Activated CD4-positive, alpha-beta T cell treated with anti-CD3 and anti-CD28 coated beads, Interleukin-2, amount 50 U/mL, for 1 hour (primary cell): ENCODE data around the gene TNNI3.
A peak's percentile ranks its signal among the peaks of the same experiment; 100 is the strongest.

Source experiments
- DNase-seq: peaks from one replicate; pipeline ENCODE4 v3.0.0-alpha.2; 2020

The TNNI3 gene

DNA sequence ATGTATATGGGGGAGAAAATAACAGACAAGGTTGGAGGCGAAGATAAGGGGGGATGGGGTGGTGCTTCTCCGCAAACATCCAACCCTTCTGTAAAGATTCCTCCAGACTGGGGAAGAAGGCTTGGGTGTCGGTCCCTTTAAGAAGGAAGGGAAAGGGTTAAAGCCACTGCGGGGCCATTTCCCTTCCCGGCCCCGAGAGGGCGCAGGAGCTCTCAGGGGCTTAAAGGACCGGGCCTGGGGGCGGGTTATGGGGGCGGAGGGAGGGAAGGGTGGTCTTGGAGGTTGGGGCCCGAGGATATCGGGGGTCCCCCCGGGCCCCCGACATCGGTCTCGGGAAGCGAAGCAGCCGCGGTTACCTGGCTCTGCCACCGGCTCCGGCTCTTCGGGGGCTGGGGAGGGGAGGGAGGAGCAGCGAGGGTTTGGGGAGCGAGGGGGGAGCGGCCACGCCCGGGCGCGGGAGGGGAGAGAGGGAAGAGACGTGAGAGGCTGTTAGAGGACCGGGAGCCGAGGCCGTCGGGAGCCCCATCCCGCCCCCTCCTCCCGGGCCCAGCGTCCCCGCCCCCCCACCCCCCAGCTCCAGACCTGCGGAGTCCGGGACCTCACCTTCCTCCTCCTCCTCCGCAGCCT lies 11.3 kb downstream of the TNNI3 start:
- DNase-seq = no peak

DNA sequence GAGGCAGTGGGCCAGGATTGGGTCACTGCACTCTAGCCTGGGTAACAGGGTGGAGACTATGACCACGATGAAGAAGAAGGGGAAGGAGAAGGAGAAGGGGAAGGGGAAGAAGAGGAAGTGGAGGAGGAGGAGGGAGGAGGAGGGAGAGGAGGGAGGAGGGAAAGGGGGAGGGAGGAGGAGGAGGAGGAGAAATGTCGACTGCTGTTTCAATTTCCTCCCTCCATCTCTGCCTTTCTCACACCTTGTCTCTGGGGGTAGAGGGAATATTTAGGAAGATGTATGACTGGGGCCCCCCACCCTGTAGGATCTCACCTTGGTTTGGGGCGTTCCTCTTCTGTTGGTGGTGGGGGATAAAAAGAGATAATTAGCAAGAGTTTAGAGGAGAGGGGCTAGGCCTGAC lies 12.3 kb downstream of the TNNI3 start:
- DNase-seq = no peak

DNA sequence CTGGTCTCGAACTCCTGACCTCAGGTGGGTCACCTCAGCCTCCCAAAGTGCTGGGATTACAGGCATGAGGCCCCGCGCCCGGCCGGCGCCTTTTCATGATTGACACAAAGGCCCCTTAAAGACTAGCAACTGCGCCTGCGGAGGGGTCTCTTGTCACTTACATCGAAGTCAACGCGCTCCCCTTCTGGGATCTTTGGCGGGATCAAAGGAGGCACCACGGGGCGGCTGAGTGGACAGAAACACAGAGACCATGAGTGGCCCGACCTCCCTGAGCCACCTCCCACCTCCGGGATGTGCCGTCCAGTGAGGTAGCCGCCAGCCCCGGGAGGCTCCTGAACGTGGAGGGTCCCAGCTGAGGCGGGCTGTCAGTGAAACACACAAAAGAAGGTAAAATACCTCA lies 15.8 kb downstream of the TNNI3 start:
- no peak for DNase-seq

DNA sequence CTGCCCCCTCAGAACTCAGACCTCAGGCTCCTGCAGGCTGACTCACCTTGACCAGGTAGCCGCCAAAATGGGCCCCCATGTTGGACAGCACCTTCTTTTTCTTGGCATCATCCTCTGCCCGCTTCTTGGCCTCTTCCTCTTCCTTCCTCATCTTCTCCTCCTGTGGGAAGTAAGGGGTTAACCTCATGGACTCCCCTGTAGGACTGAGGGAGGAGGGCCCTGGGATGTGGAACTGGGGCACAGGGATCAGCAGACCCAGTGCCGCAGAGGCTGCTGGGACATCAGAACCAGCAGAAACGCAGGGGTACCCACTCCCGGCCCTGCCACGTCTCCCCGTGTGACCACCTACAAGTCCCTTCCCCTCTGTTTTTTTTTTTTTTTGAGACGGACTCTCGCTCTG lies 19.6 kb downstream of the TNNI3 start:
- no peak for DNase-seq

DNA sequence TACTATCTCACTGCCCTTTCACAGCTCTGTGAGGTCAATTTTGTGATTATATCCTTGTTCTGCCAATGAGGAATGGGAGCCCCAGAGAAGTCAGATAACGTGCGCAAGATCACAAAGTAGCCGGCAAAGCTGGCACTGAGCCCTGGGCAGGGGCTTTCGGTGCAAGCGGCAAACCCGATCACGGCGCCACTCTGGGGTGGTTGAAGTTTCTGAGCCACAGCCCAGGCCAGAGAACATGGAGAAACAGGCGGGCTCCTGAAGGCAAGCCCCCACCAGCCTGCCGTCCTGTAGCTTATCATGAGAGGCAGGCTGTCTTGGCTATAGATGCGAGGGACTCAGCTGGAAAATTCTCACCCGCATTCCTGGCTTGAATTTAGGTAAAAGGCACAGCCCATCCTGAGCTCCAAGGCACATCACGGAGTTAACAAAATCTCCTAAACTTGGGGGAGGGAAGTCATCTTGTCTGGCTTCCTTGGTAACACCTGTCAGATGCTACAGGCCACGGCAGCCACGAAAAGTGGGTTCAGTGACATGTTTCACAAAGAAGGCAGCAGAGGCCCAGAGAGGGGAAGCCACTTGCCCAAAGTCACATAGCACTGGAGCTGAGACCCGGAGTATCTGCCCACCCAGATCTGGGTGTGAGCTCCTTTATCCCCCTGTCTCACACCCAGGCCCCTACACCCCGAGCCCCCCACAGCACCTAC lies 21.0 kb downstream of the TNNI3 start:
- no peak for DNase-seq

DNA sequence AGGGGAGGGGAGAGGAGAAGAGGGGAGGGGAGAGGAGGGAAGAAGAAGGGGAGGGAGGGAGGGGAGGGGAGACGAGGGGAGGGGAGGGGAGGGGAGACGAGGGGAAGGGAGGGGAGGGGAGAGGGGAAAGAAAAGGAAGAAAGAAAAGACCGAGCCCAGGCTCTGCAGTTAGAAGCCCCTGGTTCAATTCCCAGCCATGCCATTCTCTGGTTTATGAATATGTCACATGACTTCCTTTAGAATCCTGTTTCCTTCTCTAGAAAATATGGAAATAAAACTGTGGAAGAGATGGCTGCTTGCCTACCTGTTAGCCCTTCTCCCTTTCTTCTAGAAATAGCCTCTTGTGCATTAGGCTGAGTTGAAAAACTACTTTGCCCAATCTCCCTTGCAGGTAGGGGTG lies 22.8 kb downstream of the TNNI3 start:
- no peak for DNase-seq

DNA sequence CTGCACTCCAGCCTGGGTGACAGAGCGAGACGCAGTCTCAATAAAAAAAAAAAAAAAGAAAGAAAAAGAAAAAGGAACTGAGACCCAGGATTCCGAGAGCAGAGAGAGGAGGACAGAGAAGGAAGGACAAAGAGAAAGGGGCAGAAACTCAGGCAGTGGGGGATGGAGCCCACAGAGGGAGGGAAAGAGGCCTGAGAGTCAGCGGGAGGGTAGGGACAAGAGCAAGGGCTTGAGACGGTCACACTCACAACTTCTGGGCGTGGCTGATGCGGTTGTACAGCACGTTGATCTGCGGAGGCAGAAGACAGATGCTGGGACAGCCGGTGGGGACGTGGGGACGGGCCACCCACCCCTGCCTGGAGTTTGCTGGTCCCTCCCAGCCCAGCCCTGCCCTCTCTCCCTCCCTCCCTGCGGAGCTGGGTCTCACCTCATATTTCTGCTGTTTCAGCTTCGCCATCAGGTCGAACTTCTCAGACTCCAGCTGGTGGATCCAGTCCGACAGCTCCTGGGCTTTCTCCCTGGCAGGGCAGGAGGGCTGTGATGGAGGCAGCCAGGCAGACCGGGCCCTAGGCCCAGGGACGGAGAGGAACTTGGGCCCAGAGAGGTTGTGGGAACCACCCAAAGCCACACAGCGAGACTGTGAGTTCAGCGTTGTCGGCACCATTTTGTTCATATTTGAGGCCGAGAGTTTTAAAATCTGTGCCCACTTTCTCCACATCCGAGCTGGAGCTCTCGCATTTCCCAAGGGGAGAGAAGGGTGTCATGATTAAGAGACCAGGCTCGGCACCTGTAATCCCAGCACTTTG lies 23.7 kb downstream of the TNNI3 start:
- DNase-seq = no peak

DNA sequence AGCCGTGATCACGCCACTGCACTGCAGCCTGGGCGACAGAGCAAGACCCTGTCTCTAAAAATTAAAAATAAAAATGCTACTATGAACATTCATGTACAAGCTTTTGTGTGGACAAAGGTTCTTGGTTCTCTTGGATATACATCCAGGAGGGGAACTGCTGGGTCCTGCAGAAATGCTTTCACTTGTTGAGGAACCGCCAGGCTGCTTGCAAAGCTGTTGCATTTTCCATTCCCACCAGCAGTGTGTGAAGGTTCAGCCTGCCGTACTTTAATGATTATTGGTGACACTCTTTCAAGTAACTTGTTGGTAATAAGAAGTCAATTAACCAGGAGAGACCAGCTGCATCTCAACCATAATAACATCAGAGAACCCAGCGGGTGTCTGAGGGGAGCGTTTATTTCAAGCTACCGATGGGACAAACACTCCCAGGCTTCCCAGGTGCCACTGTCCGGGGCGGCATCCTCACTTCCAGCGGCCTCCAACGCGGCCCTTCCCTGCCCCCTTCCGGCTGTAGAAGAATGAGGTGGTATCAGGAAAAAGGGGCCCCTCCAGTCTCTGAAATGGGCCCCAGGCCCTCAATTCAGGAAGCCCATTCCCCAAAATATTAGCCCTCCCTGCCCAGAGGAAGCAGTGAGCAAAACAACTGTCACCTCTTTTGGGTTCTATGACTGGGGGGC lies 24.9 kb downstream of the TNNI3 start:
- DNase-seq = no peak

DNA sequence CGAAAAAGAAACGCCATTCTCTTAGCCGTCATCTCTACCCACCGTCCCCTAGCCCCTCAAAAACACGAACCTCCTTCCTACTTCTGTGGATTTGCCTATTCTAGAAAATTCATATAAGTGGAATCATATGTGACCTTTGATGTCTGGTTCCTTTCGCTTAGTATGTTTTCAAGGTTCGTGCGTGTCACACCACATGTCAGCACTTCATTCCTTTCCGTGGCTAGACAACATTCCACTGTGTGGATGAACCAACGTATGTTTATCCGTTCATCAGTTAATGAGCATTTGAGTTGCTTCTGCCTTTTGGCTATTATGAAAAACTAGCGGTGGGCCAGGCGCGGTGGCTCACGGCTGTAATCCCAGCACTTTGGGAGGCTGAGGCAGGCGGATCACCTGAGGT lies 26.1 kb downstream of the TNNI3 start:
- DNase-seq = no peak

DNA sequence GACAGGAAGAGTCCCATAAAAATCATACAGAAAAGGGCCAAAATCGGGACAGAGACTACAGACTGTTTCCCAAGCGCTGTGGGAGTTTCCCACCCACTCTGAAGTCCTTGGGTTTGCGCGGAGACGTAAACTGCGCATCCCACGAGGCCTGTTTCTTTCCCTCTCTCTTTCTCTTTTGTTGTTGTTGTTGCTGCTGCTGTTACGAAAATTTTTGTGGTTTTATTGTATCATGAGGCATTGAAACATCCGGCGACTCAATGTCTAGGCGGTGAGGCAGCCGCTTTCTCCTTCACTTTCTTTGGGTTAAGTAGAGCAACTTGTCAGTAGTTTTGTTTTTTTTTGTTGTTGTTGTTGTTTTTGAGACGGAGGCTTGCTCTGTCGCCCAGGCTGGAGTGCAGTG lies 38.5 kb downstream of the TNNI3 start:
- no peak for DNase-seq

DNA sequence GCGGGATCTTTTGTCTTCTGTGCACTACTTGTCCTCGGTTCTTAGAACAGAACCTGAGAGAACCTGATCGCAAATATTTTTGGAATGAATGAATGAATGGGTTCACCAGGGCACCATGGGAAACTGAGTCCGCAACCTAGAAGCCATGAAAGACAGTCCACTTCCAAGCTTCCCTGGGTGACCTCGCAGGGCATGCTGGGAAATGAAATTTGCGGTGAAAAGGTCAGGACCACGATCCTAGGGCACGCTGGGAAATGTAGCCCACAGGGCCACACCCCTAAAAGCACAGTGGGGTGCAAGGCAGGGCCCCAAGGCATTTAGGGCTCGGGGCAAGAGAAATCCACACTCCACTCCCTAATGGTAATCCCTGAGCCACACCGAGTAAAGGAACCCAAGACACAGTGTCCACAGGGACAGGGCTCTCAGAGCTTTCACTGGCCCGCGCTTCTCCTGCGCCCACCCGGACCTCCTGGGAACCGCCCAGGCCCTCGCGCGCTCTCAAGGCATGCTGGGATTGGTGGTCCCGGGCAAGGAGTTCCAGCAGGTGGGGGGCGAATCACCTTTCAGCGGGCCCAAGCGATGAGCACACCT lies 39.0 kb downstream of the TNNI3 start:
- no peak for DNase-seq

DNA sequence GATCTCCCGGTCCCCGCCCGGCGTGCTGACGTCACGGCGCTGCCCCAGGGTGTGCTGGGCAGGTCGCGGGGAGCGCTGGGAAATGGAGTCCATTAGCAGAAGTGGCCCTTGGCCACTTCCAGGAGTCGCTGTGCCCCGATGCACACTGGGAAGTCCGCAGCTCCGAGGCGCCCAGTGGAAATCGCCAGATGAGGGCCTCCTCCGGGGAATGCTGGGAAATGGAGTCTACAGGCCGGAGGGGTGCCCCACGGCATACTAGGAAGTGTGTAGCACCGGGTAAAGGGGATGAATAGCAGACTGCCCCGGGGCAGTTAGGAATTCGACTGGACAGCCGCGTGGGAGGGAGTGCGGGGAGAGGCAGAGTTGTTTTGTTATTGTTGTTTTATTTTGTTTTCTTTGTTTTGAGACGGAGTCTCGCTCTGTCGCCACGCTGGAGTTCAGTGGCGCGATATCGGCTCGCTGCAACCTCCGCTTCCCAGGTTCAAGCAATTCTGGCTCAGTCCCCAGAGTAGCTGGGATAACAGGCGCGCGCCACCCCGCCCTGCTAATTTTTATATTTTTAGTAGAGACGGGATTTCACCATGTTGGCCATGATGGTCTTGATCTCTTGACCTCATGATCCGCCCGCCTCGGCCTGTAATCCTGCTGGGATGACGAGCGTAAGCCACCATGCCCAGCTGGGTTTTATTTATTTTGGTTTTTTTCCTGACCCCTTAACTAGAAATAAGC lies 39.7 kb downstream of the TNNI3 start:
- DNase-seq = peak; percentile 95

DNA sequence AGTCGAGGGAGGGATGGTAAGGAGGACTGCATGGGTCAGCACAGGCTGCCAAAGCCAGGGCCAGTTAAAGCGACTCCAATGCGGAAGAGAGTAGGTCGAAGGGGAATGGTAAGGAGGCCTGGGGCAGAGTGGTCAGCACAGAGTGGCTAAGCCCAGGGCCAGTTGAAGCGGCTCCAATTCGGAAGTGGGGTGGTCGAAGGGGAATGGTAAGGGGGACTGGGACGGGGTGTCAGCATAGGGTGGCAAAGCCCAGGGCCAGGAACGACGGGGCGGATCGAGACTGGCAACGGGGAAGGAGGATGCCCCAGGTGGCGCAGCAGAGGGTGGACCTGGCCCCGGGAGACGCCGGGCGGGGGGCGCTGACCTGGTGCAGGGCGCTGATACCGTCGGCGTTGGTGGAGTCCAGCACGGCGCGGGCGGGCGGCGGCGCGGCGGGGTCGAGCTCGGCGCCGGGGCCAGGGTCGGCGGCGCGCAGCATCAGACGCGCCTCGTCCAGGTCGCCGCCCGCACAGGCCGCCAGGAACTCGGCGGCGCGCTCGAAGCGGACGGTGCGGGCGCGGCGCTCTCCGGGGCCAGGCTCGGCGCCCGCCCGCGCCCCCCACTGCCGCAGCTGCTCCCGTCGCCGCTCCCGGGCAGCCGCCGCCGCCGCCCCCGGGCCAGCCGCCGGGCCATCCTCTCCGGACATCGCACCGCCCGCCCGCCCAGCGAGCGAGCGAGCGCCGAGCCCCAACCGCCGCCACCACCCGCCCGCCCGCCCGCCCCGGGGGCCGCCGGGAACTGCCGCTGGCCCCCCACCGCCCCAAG lies 40.5 kb downstream of the TNNI3 start, which contains the start of gene PPP1R12C:
Gene PPP1R12C, minus strand, starts transcription at position 779 of the 804 bp plus-strand sequence. Its CDS starts 94 bp downstream, at position 685.
- DNase-seq = no peak

DNA sequence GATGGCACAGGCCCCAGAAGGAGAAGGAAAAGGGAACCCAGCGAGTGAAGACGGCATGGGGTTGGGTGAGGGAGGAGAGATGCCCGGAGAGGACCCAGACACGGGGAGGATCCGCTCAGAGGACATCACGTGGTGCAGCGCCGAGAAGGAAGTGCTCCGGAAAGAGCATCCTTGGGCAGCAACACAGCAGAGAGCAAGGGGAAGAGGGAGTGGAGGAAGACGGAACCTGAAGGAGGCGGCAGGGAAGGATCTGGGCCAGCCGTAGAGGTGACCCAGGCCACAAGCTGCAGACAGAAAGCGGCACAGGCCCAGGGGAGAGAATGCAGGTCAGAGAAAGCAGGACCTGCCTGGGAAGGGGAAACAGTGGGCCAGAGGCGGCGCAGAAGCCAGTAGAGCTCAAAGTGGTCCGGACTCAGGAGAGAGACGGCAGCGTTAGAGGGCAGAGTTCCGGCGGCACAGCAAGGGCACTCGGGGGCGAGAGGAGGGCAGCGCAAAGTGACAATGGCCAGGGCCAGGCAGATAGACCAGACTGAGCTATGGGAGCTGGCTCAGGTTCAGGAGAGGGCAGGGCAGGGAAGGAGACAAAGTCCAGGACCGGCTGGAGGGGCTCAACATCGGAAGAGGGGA lies 41.2 kb downstream of the TNNI3 start:
- DNase-seq = peak; percentile 40

DNA sequence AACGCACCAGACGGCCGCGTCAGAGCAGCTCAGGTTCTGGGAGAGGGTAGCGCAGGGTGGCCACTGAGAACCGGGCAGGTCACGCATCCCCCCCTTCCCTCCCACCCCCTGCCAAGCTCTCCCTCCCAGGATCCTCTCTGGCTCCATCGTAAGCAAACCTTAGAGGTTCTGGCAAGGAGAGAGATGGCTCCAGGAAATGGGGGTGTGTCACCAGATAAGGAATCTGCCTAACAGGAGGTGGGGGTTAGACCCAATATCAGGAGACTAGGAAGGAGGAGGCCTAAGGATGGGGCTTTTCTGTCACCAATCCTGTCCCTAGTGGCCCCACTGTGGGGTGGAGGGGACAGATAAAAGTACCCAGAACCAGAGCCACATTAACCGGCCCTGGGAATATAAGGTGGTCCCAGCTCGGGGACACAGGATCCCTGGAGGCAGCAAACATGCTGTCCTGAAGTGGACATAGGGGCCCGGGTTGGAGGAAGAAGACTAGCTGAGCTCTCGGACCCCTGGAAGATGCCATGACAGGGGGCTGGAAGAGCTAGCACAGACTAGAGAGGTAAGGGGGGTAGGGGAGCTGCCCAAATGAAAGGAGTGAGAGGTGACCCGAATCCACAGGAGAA lies 42.0 kb downstream of the TNNI3 start:
- DNase-seq = no peak

DNA sequence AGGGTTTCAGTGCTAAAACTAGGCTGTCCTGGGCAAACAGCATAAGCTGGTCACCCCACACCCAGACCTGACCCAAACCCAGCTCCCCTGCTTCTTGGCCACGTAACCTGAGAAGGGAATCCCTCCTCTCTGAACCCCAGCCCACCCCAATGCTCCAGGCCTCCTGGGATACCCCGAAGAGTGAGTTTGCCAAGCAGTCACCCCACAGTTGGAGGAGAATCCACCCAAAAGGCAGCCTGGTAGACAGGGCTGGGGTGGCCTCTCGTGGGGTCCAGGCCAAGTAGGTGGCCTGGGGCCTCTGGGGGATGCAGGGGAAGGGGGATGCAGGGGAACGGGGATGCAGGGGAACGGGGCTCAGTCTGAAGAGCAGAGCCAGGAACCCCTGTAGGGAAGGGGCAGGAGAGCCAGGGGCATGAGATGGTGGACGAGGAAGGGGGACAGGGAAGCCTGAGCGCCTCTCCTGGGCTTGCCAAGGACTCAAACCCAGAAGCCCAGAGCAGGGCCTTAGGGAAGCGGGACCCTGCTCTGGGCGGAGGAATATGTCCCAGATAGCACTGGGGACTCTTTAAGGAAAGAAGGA lies 42.9 kb downstream of the TNNI3 start:
- no peak for DNase-seq

DNA sequence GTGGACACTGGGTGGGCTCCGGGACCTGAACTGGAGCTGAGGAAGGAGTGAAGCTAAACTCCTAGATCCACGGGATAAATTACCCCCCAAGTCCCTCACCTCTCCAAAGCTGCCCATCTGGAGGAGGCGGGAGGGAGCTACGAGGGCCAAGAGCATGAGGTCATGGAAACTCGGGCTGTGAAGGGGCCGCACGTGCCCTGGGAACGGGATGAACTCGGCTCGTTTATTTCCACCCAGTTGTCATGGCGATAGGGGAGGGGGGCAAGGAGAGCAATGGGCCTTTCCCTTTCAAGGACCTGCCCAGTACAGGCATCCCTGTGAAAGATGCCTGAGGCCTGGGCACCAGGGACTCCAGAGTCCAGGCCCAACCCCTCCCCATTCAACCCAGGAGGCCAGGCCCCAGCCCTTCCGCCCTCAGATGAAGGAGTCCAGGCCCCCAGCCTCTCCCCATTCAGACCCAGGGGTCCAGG lies 43.9 kb downstream of the TNNI3 start:
- DNase-seq = no peak

DNA sequence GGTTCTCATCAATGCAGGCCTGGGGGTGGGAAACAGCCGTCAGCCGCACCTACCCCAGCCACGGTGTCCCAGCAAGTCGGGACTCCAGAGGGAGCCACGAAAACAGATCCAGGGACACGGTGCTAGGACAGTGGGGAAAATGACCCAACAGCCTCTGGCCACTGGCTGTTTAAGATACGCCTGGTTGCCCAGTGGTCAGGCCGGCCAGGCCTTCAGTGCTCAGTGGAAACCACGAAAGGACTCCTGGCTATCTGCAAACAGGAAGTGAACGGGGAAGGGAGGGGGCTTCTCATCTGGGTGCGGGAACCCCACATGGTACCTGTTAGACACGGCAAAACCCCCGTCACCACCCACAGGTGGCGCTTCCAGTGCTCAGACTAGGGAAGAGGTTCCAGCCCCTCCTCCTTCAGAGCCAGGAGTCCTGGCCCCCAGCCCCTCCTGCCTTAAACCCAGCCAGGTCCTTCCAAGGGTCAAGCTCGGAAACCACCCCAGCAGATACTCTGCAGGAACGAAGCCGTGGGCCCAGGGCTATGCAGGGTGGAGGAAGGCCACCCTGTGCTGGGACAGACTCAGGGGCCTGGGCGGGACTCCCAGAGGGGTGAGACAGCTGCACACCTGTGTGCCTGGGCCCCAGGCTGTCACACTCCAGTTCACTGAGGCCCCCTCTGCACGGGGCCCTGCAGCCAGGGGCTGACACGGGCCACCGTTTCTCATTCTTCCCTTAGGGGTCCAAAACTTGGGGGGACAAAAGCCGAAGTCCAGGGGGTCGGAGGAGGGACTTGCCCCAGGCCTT lies 44.6 kb downstream of the TNNI3 start:
- DNase-seq = no peak

DNA sequence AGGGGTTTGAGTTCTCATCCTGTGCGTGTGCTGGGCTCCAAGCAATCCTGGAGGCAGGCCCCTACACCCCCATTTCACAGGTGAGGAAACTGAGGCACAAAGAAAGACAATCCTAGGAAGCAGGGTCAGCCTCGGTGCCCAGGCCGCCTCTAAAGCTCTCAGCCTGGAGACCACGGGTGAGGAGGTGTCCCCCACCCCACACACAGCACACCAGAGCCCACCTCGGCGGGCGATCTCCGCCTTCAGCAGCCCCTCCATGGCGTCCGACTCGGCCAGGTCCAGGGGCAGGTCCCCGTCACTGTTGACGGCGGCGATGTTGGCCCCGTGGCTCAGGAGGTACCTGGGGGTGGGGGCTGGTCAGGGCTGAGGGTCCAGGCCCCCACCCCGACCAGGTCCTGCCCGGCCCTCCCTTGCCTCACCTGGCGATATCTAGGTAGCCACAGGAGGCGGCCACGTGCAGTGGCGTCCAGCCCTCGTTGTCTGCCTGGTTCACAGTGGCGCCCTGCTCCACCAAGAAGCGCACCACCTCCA lies 45.2 kb downstream of the TNNI3 start:
- no peak for DNase-seq
